ENCODE data around the gene BTBD17. TPM values are rescaled to one million over a fixed set of nuclear protein-coding genes. Genes with fewer than 3 reads are reported as not detected.

BTBD17 gene
- polyA plus RNA-seq, 3 donors, result not detected

GRCh38 chr17:74350486-74350885 lies 11.2 kb downstream of the BTBD17 start:
- Mint-ChIP-seq H3K36me3 (no peaks in the 10 kb centered on the region), H3K4me1 (peaks cover 6% of the 10 kb centered on the region), H3K9me3 (peaks cover 0 to 7% (median 0%) of the 10 kb centered on the region in 7 donors), H3K27me3 (ENCODE audit: low read depth in 3 of 3) (peaks cover 52 to 63% (median 58%) of the 10 kb centered on the region in 3 donors), H3K4me3 (peak overlapping the region in 1 of 2 donors; percentile 28), H3K27ac (peak overlapping the region in 1 of 7 donors; percentile 34)
- H3K9ac ChIP-seq (ENCODE audit: insufficient read depth, low read length, poor library complexity, severe bottlenecking), result no peak overlapping the region
- peaks cover 0 to 6% of the 10 kb centered on the region in 2 donors for H3K4me1 ChIP-seq (ENCODE audit: control insufficient read depth in 1 of 2, insufficient read depth in 2 of 2, low read length in 2 of 2)
- H3K4me3 ChIP-seq (replicated peaks in 1 of 3; ENCODE audit: low read depth in 2 of 3, low read length in 3 of 3), result no peak overlapping the region
- H3K27me3 ChIP-seq (ENCODE audit: control insufficient read depth in 2 of 2, insufficient read depth in 2 of 2, low read length in 2 of 2), result peaks cover 13 to 51% of the 10 kb centered on the region in 2 donors
- no peak for TF ChIP-seq CTCF (IDR thresholded peaks at IDR 0.05)
- peaks cover 0 to 3% of the 10 kb centered on the region in 2 donors for H3K9me3 ChIP-seq (replicated peaks in 1 of 2; ENCODE audit: control insufficient read depth in 1 of 2, insufficient read depth in 1 of 2, low read length in 2 of 2)
- H4K20me1 ChIP-seq (ENCODE audit: insufficient read depth, low read length), result no peaks in the 10 kb centered on the region
- no peaks in the 10 kb centered on the region for H3K79me2 ChIP-seq (ENCODE audit: insufficient read depth, low read length)
- no peak for DNase-seq
- H2AFZ ChIP-seq (ENCODE audit: insufficient read depth, low read depth, low read length, poor library complexity, severe bottlenecking), result no peak overlapping the region
- no peaks in the 10 kb centered on the region for H3K36me3 ChIP-seq (replicated peaks in 1 of 2; ENCODE audit: control insufficient read depth in 1 of 2, insufficient read depth in 2 of 2, low read length in 2 of 2)
- H3K4me2 ChIP-seq (replicated peaks; ENCODE audit: extremely low read depth, low read length, poor library complexity, severe bottlenecking), result no peak overlapping the region
- no peak overlapping the region for H3K27ac ChIP-seq (ENCODE audit: low read depth in 1 of 2, low read length in 2 of 2)
- intact Hi-C loops (cut with micrococcal nuclease), result loop anchor here (5.0 to 10.0 kb wide), 2 partner anchors 46 to 138 kb away; partner anchors contain the start of gene TTYH2 (in 1 of the 2)
- 89% methylated on average over 18 of the region's 20 CpGs for WGBS (ENCODE audit: insufficient coverage)

- TF ChIP-seq CTCF (IDR thresholded peaks at IDR 0.05), result no peak
- H3K36me3 Mint-ChIP-seq, result no peaks in the 10 kb centered on the region
- H3K27me3 Mint-ChIP-seq (ENCODE audit: low read depth in 3 of 3), result peaks cover 44 to 53% (median 45%) of the 10 kb centered on the region in 3 donors
- no peak overlapping the region for H3K27ac ChIP-seq (ENCODE audit: low read depth in 1 of 2, low read length in 2 of 2)
- intact Hi-C loops (cut with micrococcal nuclease), result no loop called here
- H3K27me3 ChIP-seq (ENCODE audit: control insufficient read depth in 2 of 2, insufficient read depth in 2 of 2, low read length in 2 of 2), result peaks cover 13 to 37% of the 10 kb centered on the region in 2 donors
- H3K4me3 ChIP-seq (replicated peaks in 1 of 3; ENCODE audit: low read depth in 2 of 3, low read length in 3 of 3), result no peak overlapping the region
- H2AFZ ChIP-seq (ENCODE audit: insufficient read depth, low read depth, low read length, poor library complexity, severe bottlenecking), result no peak overlapping the region
- peak overlapping the region in 1 of 2 donors; percentile 10 for H3K4me3 Mint-ChIP-seq
- no peaks in the 10 kb centered on the region for H3K79me2 ChIP-seq (ENCODE audit: insufficient read depth, low read length)
- H3K9me3 Mint-ChIP-seq, result peaks cover 0 to 7% (median 0%) of the 10 kb centered on the region in 7 donors
- WGBS (ENCODE audit: insufficient coverage), result 89% methylated on average over 19 of the region's 19 CpGs
- no peak overlapping the region for H3K9ac ChIP-seq (ENCODE audit: insufficient read depth, low read length, poor library complexity, severe bottlenecking)
- no peaks in the 10 kb centered on the region for H4K20me1 ChIP-seq (ENCODE audit: insufficient read depth, low read length)
- peak overlapping the region in 1 of 7 donors; percentile 58 for H3K27ac Mint-ChIP-seq
- no peak overlapping the region for H3K4me2 ChIP-seq (replicated peaks; ENCODE audit: extremely low read depth, low read length, poor library complexity, severe bottlenecking)
- peaks cover 0 to 3% of the 10 kb centered on the region in 2 donors for H3K9me3 ChIP-seq (replicated peaks in 1 of 2; ENCODE audit: control insufficient read depth in 1 of 2, insufficient read depth in 1 of 2, low read length in 2 of 2)
- no peaks in the 10 kb centered on the region for H3K36me3 ChIP-seq (replicated peaks in 1 of 2; ENCODE audit: control insufficient read depth in 1 of 2, insufficient read depth in 2 of 2, low read length in 2 of 2)
- H3K4me1 Mint-ChIP-seq, result peaks cover 4% of the 10 kb centered on the region
- H3K4me1 ChIP-seq (ENCODE audit: control insufficient read depth in 1 of 2, insufficient read depth in 2 of 2, low read length in 2 of 2), result peaks cover 0 to 3% of the 10 kb centered on the region in 2 donors
- no peak for DNase-seq
Measured at GRCh38 chr17:74349120-74349519, 12.5 kb downstream of the BTBD17 start.

Measured in CD14-positive monocyte (primary cell).